HG03575 (cell line): Measurements from ENCODE around the gene OTX1.
"Not testable (repeated sequence)": the region's sequence is repeated elsewhere in the genome, so short reads cannot be mapped to it uniquely, and the experiment has no call there.

Experiments used
- ATAC-seq: cut with Tn5 transposase; IDR thresholded peaks from one replicate; pipeline ENCODE4 v1.9.1; 2021; ENCODE audit not compliant: unreplicated experiment, insufficient number of reproducible peaks, low FRiP score; ENCODE audit errors: extremely low read depth

Gene OTX1

GRCh38 chr2:63056107-63057050 is 5.7 kb downstream of the OTX1 start:
- ATAC-seq: no peak

- ATAC-seq: no peak
Measured at GRCh38 chr2:63057249-63058143, 6.9 kb downstream of the OTX1 start.

DNA sequence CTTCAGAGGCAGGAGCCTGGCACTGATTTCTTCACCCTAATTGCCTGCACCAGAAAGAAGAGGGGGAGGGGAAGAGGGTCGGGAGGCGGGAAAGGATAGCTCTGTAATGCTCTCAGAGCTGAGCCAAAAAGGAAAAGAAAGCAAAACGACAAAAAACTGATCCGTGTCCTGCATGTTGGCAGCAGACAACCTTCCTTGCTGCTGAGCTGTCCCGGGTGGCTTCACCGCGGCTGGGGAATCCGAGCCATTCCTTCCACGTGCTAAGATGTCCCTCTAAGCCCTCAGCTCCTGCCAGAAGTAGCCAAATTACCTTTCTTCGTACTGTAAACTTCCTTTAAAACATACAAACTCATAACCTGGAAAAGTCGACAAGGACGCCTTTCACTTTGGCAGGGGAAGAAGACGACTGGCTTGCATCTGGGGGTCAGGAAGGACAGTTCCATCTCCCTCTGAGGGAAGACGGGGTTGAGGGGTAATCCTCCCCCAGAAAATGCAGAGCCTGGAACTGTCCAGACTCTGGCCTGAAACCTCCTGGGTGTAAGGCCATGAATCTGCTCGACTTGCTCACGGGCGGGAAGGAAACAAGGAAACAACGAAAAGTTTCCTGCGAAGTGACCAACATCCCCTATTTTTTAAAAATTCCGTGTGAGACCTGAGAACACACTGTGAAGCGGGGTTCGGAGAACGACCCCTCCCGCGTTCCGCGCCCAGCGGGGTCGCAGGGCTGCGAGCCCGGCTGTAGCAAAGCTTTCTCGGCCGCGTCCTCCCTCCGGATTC is 7.7 kb downstream of the OTX1 start:
- ATAC-seq: no peak

DNA sequence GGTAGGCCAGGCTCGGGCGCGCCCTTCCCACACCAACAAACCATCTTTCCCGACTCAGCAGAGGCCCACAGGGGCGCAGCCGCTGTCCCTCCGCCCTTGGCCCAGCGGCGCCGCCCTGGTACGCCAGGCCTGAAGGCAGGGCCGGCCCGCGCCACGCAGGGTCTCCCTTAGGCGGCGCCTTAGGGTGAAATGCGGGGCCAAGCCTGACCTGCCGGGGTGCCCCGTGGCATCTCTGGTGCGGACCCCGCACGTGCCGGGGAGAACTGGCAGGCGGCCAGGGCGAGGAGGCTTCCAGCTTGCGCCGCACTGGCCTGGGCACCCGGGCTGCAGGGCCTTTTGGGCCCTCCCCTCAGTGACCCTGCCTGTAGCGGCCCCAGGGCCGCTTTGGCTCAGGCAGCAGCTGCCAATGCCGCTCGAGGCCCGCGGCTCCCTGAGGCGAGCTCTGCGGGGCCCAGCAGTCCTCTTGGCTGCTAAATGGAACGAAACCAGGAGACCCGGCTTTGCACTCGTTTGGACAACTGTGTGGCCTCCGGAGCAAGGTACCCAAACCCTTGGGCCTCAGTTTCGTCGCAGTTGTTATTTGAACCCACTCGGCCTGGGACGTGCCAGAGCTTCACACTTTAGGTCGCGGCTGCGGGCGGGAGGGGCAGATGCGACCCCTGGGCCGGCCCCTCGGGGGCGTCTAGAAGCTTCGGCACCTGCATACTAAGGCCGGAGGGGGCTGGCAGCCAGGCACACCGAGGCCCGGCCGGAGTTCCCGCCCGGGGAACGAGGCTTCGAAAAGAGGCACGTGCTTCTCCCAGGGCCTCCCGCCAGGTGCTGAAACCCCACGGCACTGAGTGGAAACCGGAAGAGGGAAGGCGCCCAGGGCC is 8.5 kb downstream of the OTX1 start:
- ATAC-seq: no peak

- ATAC-seq: no peak
Measured at GRCh38 chr2:63059793-63060471, 9.3 kb downstream of the OTX1 start.

DNA sequence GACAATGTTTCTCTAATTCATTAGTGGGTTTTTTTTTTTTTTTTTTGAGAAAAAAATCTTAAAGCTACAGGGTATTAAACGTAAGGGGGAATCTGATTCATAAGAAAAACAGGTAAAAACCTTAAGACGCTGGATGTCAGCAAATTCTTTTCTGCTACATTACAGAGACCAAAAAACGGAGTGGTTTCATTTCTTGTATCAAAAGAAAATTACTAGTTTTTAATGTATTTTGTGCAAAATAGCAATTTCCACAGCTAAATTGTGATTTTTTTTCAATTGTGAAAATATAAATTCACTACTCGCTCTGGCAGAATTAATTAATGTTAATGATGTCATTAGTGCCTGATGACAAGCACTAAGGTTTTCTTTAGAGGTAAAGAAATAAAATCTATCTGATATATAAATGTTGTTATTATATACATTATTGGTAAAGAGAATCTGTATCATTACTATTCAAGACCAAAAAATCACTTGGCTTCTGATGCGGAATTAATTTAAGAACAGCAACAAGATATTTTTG is 9.9 kb downstream of the OTX1 start:
- ATAC-seq: no peak

GRCh38 chr2:63064197-63064596 is 13.6 kb downstream of the OTX1 start:
- ATAC-seq: no peak

DNA sequence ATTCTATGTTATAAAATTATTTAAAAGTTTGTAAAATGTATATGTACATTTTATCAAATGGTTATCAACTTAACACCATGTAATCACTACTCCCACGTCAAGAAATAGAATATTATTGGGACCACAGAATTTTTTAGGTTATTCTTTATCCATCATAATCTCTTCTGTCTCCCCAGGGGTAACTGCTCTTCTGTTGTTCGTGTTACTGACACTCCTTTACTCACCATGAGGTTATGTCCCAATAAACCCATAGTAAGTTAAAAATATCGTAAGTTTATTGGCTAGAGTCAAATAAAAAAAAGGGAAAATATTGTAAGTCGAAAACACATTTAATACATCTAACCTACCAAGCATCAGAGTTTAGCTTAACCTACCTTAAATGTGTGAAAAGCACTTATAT is 14.0 kb downstream of the OTX1 start:
- no peak for ATAC-seq

- ATAC-seq: no peak
Measured at GRCh38 chr2:63066265-63066664, 15.6 kb downstream of the OTX1 start.

GRCh38 chr2:63066838-63067237 is 16.2 kb downstream of the OTX1 start:
- no peak for ATAC-seq

- no peak for ATAC-seq
Measured at GRCh38 chr2:63071664-63072063, 21.0 kb downstream of the OTX1 start.

- ATAC-seq: no peak
Measured at GRCh38 chr2:63073994-63074393, 23.4 kb downstream of the OTX1 start.

GRCh38 chr2:63074399-63074798 is 23.8 kb downstream of the OTX1 start:
- not testable (repeated sequence) for ATAC-seq

DNA sequence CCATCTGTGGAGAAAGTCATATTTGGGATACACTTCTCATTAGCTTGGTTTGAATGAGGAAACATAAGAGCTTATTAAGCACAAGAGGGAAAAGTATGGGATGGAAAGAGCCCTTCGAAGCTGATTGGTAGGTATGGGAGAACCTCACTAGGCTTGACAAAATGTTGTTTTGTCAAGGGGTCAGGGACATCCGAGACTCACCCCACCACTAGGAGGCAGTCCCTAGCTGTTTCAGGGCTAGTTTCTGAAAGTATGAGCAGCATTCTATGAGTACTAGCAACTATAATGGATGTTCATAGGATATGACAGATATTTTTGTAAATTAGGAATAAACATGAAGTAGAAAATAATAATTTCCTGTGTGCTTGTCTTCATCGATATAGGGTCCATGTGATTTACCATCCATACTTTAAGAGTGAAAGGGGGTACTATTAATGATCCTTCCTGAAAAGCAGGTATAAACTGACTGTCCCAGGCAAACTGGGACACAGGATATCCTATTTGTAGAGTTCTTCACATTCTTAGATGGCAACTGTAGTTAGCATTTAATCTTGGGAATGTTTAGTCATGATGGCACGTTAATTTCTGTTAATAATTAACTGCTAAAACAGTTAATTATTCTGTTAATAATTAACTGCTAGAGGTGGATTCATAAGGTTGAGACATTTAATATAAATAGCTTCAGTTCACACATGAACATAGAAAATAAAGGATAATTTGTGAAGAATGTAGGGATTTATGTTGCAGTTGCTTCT is 28.4 kb downstream of the OTX1 start:
- no peak for ATAC-seq

GRCh38 chr2:63081404-63081803 is 30.8 kb downstream of the OTX1 start:
- ATAC-seq: no peak

- ATAC-seq: no peak
Measured at GRCh38 chr2:63086687-63087086, 36.1 kb downstream of the OTX1 start.

DNA sequence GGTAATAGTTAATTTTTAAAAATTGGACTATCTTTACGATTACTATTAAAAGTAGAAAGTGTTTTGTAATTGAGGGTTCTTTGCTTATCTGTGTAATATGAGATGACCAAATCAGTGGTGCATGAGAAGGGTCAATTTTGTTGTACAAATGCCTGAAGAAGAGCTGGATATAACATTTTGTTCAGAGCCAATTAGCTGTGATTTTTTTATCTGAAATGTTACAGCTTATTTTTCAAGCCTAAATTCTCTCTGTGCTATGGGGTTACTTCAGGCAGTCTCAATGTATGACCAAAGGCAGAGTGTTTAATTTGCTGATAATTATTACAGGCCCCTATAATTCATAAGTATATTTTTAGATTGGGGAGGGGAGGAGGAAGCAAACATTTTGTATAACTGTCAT is 41.8 kb downstream of the OTX1 start:
- ATAC-seq: no peak
